SK-N-MC (cell line): Measurements from ENCODE around the gene TBK1.

Source experiments
- EZH2 ChIP-seq: fragments of 200-600 bp; sonication (generic); IDR thresholded peaks from one replicate; pipeline ENCODE4 v1.6.1; 2017; ENCODE audit warnings: antibody characterized with exemption
- POLR2AphosphoS5 ChIP-seq: IDR thresholded peaks from 2 replicates; pipeline ENCODE4 v1.6.1; 2012; ENCODE audit warnings: mild to moderate bottlenecking, low read depth, low read length, borderline replicate concordance

DNA sequence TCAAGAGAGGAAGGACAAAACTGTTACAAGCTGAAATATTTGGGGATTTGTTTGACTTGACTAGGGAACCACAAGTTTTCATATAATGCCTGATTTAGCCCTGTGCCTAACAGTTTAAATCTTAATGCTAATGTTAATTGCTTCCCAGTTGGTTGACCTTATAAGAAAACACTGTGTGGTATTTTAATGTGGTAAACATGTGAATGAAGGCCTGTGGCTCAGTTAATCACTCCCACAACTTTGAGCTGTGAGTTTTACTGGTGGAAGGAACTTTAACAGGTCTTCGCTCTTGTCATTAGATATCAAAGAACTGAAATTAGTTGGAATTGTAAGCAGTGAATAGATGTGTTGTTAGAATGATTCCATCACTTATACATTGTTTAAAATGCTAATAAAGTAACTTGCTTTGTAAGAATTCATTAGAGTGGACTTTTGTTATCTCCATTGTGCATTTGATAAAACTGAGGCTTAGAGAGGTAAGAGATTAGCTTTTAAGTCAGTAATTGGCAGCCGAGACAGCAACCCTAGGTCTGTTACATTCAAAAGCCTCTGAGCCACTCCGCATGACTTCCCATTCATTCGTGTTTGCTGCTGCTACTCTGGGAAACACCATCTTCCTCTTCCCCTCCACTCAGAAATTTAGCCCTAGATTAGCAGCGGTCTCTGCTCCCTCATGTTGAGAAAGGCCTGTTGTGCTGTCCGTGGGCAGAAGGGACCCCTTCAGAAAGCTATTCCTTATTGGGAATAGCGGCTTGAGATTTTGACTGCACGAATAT lies 1.0 kb upstream of the TBK1 start:
- TF ChIP-seq EZH2 = no peak
- TF ChIP-seq POLR2AphosphoS5 = no peak
